T-helper 1 cell treated with Interleukin-12 subunit alpha and Interleukin-12 subunit beta and Interleukin-4 antibody, amounts not matched to agents 30 μg/mL and 1 μg/mL, for 36 hours (primary cell): ENCODE data around the gene FMOD.

Experiments
- H3K27ac Mint-ChIP-seq: one replicate; pipeline ENCODE4 v1.8.0; 2021; ENCODE audit warnings: mild to moderate bottlenecking, mixed read lengths
- H3K27me3 Mint-ChIP-seq: one replicate; pipeline ENCODE4 v1.8.0; 2021; ENCODE audit warnings: low read depth, mixed read lengths
- H3K36me3 Mint-ChIP-seq: one replicate; pipeline ENCODE4 v1.8.0; 2021; ENCODE audit warnings: low read depth, mixed read lengths
- H3K4me1 Mint-ChIP-seq: one replicate; pipeline ENCODE4 v1.8.0; 2021; ENCODE audit warnings: low read depth, mixed read lengths
- H3K4me3 Mint-ChIP-seq: one replicate; pipeline ENCODE4 v1.8.0; 2021; ENCODE audit warnings: mild to moderate bottlenecking, moderate library complexity, mixed read lengths
- H3K9me3 Mint-ChIP-seq: one replicate; pipeline ENCODE4 v1.8.0; 2021; ENCODE audit warnings: mixed read lengths

Gene FMOD

GRCh38 chr1:203351037-203351625 lies at the start of gene FMOD:
TSS of gene FMOD (minus strand) at chr1:203351122. CDS start at chr1:203348270, 2,852 bp downstream.
- peaks cover 38% of the 10 kb centered on the region for H3K27me3 Mint-ChIP-seq

DNA sequence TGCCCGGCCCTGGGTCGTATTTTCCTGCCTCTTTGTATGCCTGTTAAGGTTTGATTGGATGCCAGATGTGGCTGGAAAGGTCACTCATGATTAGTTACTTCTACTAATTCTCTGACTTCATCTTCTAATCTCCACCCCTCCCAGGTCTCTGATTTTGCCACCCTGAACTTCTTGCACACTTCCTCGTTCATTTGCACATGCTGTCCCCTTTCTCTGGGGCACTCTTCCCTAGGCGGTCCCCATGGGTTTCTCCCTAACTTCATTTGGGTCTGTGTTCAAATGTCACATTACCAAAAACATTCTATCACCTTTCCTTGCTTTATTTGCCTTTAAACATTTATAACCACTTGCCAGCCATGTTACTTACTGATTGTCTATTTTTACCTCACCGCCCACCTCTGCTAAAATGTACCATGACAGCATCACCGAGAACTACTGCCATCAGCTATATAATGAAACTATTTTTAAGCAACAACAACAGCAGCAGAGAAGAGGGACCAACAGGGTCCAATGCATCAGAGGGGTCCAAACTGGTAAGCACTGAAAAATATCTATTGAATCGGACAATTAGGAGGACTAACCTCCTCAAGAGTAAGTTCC lies 45.8 kb upstream of the FMOD start:
- H3K4me3 Mint-ChIP-seq = no peak overlapping the region
- H3K36me3 Mint-ChIP-seq = no peaks in the 10 kb centered on the region
- H3K9me3 Mint-ChIP-seq = peaks cover 5% of the 10 kb centered on the region
- H3K27ac Mint-ChIP-seq = no peak overlapping the region
- H3K27me3 Mint-ChIP-seq = peaks cover 21% of the 10 kb centered on the region
- H3K4me1 Mint-ChIP-seq = no peaks in the 10 kb centered on the region

More at GRCh38 chr1:203351037-203351625, at the start of gene FMOD:
- Mint-ChIP-seq H3K4me3 (no peak within 1 kb of the TSS), H3K36me3 (peaks cover 1% of the 10 kb centered on the region), H3K27ac (no peak within 1 kb of the TSS), H3K9me3 (peaks cover 4% of the 10 kb centered on the region), H3K4me1 (peaks cover 1% of the 10 kb centered on the region)

DNA sequence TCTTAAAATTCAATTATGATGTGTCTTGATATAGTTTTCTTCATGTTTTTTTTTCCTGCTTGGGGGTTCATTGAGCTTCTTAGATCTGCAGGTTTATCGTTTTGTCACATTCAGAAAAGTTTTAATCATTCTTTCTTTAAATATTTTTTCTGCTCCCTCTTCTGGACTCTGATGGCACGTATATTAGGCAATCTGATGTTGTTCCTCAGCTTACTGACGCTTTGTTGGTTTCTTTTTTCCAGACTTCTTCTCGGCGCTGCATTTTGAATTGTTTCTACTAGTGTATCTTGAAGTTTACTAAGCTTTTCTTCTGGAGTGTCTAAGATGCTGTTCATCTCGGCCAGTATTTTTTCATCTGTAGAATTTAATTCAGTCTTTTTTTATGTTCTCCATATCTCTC lies 44.8 kb upstream of the FMOD start:
- peaks cover 5% of the 10 kb centered on the region for H3K9me3 Mint-ChIP-seq
- H3K27ac Mint-ChIP-seq = no peak overlapping the region
- peaks cover 21% of the 10 kb centered on the region for H3K27me3 Mint-ChIP-seq
- H3K4me1 Mint-ChIP-seq = no peaks in the 10 kb centered on the region
- H3K36me3 Mint-ChIP-seq = no peaks in the 10 kb centered on the region
- no peak overlapping the region for H3K4me3 Mint-ChIP-seq

DNA sequence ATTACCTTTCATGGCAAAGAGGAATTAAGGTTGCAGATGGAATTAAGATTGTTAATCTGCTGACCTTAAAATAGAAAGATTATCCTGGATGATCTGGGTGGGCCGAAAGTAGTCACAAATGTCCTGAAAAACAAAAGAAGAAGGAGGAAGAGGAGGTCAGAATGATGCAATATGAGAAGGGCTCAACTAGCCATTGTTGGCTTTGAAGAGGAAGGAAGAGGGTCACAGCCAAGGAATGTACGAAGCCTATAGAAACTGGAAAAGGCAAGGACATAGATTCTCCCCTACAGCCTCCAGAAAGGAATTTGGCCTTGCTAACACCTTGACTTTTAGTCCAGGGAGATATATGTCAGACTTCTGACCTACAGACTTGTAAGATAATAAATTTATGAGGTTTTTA lies 39.4 kb upstream of the FMOD start:
- Mint-ChIP-seq H3K4me1 (no peaks in the 10 kb centered on the region), H3K4me3 (no peak overlapping the region), H3K27me3 (peaks cover 16% of the 10 kb centered on the region), H3K9me3 (peaks cover 5% of the 10 kb centered on the region), H3K36me3 (no peaks in the 10 kb centered on the region), H3K27ac (no peak overlapping the region)

- Mint-ChIP-seq H3K9me3 (peaks cover 5% of the 10 kb centered on the region), H3K27ac (no peak overlapping the region), H3K27me3 (peaks cover 26% of the 10 kb centered on the region), H3K4me3 (no peak overlapping the region), H3K4me1 (no peaks in the 10 kb centered on the region), H3K36me3 (no peaks in the 10 kb centered on the region)
Observed at GRCh38 chr1:203388683-203389082, 37.8 kb upstream of the FMOD start.

DNA sequence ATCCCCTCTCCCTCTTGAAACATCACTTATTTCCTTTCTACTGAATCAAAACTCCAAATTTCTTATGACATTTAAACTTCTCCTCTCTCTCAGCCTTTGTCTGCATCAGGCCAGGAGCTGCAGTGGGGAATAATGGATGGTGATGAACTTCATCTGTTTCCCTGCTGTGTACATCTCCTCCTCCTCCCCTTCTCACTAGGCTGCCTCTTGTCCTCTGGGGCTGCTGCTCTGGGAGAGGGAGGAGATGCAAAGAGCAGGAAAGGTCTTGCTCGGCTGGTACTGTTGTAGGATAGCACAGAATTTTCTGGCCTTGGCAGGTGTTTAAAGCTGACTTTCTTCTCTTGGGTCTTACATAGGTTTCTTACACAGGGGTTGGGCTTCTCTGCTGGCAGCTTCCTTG lies 31.1 kb upstream of the FMOD start:
- H3K4me3 Mint-ChIP-seq = no peak overlapping the region
- no peaks in the 10 kb centered on the region for H3K4me1 Mint-ChIP-seq
- no peaks in the 10 kb centered on the region for H3K9me3 Mint-ChIP-seq
- no peaks in the 10 kb centered on the region for H3K36me3 Mint-ChIP-seq
- no peak overlapping the region for H3K27ac Mint-ChIP-seq
- peaks cover 30% of the 10 kb centered on the region for H3K27me3 Mint-ChIP-seq

GRCh38 chr1:203381151-203381751 lies 30.3 kb upstream of the FMOD start:
- Mint-ChIP-seq H3K27me3 (peaks cover 30% of the 10 kb centered on the region), H3K36me3 (no peaks in the 10 kb centered on the region), H3K9me3 (no peaks in the 10 kb centered on the region), H3K4me3 (no peak overlapping the region), H3K27ac (no peak overlapping the region), H3K4me1 (no peaks in the 10 kb centered on the region)

GRCh38 chr1:203380420-203381150 lies 29.7 kb upstream of the FMOD start:
- Mint-ChIP-seq H3K36me3 (no peaks in the 10 kb centered on the region), H3K9me3 (no peaks in the 10 kb centered on the region), H3K27ac (no peak overlapping the region), H3K4me1 (no peaks in the 10 kb centered on the region), H3K4me3 (no peak overlapping the region), H3K27me3 (peaks cover 29% of the 10 kb centered on the region)

DNA sequence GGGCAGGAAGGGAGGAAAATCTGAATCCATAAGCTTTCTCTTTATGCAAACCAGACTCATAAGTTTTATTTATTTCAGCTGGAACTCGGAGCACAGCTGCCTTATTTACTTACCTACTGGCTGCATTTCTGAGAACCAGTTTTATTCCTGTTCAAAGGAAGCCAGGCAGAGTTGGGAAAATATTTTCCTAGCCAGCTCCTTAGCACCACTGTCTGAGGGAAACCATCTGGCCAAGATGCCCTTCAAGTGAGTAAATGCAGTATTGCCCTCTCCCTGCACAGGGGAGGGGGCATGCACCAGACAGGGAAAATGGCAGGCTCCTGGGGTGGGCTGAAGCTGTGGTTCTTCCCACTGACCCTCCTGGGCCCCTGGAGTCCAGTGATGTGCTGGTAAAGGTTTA lies 28.9 kb upstream of the FMOD start:
- Mint-ChIP-seq H3K4me1 (no peaks in the 10 kb centered on the region), H3K36me3 (no peaks in the 10 kb centered on the region), H3K4me3 (no peak overlapping the region), H3K27ac (no peak overlapping the region), H3K27me3 (peaks cover 26% of the 10 kb centered on the region), H3K9me3 (no peaks in the 10 kb centered on the region)

DNA sequence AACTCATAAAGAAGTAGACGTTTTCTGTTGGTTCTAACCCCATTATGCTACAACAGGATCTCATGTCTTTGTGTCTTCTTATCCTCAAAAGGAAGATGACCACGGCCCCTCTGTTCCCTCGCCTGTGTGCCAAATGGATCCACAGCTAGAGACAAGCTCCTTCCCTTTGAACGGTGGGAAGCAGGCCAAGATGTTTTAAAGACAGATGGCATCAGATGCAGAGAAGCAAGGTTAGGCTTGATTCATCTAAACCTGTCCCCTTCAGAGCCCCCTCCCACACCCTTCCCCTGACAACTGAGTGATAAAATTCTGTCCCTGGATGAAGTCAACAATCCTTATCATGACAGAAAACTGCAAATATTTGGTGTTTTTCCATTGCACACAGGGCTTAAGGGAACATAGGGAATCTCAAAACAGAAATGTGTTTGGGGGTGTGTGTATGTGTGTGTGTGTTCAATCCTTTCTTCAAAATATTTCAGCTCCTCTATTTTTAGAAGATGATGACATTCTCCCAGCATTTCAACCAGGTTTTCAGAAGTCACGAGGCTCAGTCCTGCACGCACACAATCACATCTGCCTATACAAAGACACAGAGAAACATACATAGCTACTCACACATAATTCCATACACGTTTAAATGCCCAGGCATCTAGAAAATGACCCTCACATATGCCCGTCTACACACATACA lies 27.8 kb upstream of the FMOD start:
- H3K27me3 Mint-ChIP-seq = peaks cover 21% of the 10 kb centered on the region
- no peaks in the 10 kb centered on the region for H3K9me3 Mint-ChIP-seq
- no peak overlapping the region for H3K4me3 Mint-ChIP-seq
- no peak overlapping the region for H3K27ac Mint-ChIP-seq
- no peaks in the 10 kb centered on the region for H3K36me3 Mint-ChIP-seq
- no peaks in the 10 kb centered on the region for H3K4me1 Mint-ChIP-seq

DNA sequence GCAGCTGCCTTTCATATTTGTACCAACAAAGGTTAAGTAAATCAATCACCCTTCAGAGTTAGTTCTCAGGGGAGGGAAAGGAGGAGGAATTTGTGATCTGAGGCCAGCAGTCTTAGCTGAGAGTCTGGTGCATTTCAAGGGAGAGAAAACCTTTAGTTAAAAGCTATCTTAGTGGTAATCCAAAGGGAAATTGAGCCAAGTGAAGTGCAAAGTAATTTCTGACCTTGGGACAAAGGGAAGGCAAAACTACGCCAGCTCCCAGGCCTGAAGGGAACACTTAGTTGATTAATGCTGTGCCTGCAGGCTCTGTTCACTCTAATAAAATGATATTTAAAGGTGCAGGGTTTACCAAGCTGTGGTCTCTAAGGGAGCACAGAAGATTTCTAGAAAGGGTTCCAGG lies 23.1 kb upstream of the FMOD start:
- Mint-ChIP-seq H3K4me3 (no peak overlapping the region), H3K27ac (no peak overlapping the region), H3K36me3 (no peaks in the 10 kb centered on the region), H3K27me3 (peaks cover 15% of the 10 kb centered on the region), H3K9me3 (no peaks in the 10 kb centered on the region), H3K4me1 (no peaks in the 10 kb centered on the region)

- no peaks in the 10 kb centered on the region for H3K4me1 Mint-ChIP-seq
Observed at GRCh38 chr1:203373002-203373401, 22.1 kb upstream of the FMOD start.

DNA sequence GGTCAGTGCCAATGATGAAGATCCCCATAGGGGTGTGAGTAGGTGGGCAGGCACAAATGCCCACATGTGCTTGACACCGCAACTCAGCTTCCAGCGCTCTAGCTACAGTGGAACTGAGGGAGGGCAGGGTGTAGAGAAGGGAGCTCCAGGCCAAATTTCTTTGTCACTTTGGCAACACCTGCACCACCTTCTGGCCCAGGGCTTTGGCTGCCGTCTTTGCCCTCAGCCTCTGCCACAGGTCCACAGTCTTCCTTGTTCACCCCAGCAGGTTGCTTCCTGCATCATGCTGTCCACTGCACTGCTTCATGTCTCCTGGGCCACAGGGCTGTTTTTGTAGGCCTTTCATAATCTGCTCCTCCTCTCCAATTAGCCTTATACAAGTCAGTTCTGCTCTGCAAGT lies 20.4 kb upstream of the FMOD start:
- H3K4me1 Mint-ChIP-seq = no peaks in the 10 kb centered on the region
- no peaks in the 10 kb centered on the region for H3K9me3 Mint-ChIP-seq
- no peak overlapping the region for H3K27ac Mint-ChIP-seq
- H3K27me3 Mint-ChIP-seq = peaks cover 12% of the 10 kb centered on the region
- H3K4me3 Mint-ChIP-seq = no peak overlapping the region
- no peaks in the 10 kb centered on the region for H3K36me3 Mint-ChIP-seq

More at GRCh38 chr1:203373002-203373401, 22.1 kb upstream of the FMOD start:
- Mint-ChIP-seq H3K27ac (no peak overlapping the region), H3K27me3 (peaks cover 12% of the 10 kb centered on the region), H3K36me3 (no peaks in the 10 kb centered on the region), H3K4me3 (no peak overlapping the region), H3K9me3 (no peaks in the 10 kb centered on the region)

GRCh38 chr1:203369666-203370065 lies 18.7 kb upstream of the FMOD start:
- Mint-ChIP-seq H3K36me3 (no peaks in the 10 kb centered on the region), H3K9me3 (no peaks in the 10 kb centered on the region), H3K4me1 (peaks cover 1% of the 10 kb centered on the region), H3K27ac (no peak overlapping the region), H3K4me3 (no peak overlapping the region), H3K27me3 (peaks cover 15% of the 10 kb centered on the region)
